Measurements from ENCODE around the gene TP53BP2.
"Not testable (repeated sequence)": the region's sequence is repeated elsewhere in the genome, so short reads cannot be mapped to it uniquely, and the experiment has no call there.

Gene TP53BP2, protein sequence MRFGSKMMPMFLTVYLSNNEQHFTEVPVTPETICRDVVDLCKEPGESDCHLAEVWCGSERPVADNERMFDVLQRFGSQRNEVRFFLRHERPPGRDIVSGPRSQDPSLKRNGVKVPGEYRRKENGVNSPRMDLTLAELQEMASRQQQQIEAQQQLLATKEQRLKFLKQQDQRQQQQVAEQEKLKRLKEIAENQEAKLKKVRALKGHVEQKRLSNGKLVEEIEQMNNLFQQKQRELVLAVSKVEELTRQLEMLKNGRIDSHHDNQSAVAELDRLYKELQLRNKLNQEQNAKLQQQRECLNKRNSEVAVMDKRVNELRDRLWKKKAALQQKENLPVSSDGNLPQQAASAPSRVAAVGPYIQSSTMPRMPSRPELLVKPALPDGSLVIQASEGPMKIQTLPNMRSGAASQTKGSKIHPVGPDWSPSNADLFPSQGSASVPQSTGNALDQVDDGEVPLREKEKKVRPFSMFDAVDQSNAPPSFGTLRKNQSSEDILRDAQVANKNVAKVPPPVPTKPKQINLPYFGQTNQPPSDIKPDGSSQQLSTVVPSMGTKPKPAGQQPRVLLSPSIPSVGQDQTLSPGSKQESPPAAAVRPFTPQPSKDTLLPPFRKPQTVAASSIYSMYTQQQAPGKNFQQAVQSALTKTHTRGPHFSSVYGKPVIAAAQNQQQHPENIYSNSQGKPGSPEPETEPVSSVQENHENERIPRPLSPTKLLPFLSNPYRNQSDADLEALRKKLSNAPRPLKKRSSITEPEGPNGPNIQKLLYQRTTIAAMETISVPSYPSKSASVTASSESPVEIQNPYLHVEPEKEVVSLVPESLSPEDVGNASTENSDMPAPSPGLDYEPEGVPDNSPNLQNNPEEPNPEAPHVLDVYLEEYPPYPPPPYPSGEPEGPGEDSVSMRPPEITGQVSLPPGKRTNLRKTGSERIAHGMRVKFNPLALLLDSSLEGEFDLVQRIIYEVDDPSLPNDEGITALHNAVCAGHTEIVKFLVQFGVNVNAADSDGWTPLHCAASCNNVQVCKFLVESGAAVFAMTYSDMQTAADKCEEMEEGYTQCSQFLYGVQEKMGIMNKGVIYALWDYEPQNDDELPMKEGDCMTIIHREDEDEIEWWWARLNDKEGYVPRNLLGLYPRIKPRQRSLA

DNA sequence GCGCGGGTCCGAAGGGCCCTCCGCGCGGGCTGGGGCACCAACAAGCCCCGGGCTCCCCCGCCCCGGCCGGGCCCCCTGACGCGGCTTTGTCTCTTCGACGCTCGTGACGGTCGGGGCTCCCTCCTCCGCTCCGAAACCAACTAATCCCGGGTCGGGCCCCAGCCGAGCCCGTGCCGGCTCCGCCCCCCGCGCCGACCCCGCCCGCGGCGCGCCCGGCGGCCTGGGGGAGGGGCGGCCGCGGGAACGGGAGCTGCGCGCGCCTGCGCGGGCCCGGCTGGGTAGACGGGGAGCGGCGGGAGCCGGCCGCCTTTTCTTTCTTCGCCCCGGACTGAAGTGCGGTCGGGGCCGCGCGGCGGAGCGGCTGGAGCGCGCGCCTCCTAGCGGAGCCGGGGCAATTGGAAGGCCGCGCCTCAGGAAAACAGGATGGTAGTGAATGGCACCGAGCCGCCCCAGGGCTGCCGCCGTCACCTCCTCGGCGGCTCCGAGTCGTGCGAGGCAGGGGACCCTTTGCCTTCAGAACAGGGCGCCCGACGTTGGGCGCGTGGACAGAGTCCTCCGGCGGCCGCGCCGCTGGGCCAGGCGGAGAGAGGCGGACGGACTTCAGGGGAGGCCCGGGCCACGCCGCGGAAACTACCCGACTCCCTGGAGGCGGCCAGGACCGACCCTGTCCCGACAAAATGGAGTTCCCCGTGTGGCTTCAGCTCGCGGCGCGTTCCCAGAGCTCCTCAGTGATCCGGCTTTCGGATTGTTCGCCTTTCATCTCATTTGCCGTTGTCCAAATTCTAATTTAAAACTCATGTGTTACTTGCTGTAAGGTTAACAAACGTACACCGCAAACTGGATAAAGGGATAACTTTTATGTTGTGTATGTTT lies at the start of gene TP53BP2:
Gene TP53BP2 (minus strand): TSS at position 138 of the 873 bp plus-strand sequence. CDS start 267 bp downstream, outside the sequence.
- DNase-seq (ENCODE audit: low read depth), result peak; percentile 66

DNA sequence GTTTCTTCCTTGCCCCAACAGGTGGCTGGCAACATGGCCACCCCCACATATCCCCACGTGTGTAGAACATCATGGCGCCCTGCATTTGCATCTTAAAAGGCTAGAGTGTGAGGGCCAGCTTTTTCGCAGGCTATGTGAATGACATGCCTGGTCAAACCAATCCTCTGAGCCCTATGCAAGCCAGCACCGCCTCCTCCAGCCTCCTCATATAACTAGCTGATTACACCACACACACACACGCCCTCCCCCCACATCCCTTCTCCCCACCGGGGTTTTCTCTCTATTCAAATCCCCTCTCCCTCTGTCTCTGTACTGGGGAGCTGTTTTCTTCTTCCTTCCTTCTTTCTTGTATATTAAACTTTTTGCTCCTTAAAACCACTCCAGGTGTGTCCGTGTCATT lies 44.7 kb upstream of the TP53BP2 start:
- not testable (repeated sequence) for DNase-seq (ENCODE audit: low read depth)

DNA sequence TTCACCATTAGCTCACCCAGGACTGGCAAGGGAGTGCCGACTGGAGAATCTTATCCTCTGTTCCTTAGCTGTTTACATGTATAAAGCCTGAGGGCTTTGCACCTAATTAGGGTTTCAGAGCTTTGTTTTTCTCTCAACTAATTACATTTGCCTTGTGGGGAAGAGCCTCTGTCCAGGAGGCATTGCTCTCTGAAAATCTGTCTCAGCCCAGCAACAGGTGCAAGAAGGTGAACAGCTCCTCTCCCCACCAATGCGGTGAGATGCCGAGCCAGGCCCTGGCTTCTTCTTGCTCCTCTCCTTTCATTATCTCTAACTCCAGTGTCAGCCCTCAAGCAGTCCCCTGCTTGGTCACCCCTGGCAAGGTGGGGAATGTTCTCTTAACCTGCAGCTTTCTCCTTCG lies 43.6 kb upstream of the TP53BP2 start:
- not testable (repeated sequence) for DNase-seq (ENCODE audit: low read depth)

DNA sequence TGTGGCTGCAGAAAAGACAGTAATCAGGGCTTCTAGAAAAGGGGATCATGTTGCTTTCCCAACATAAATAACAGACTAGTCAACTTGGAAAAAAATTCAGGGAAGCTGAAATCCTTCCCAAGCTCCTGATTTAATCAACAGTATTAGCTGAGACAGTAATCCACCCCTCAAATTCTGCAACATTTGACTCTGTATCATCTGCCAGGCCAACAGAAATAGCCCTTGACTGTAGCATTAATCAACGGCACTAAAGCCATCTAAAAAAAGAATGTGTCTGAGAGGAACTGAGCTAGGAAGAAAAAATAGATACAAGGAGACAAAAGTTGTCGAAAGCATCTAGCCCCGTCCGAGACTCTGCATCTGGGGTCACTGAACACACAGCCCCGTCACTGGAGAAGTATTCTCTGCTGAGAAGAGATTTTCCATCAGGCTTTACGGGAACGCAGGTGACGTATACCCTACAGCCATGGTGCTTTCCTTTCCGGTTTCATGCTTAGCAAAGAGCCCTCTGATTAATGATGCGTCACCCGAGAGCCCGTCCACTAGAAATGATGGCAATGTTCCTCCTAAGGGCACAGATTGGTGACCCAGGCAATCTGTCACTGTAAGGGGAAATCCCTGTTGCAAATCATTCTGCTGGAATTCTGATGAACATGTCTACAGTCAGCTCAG lies 42.1 kb upstream of the TP53BP2 start:
- DNase-seq (ENCODE audit: low read depth), result peak; percentile 99

DNA sequence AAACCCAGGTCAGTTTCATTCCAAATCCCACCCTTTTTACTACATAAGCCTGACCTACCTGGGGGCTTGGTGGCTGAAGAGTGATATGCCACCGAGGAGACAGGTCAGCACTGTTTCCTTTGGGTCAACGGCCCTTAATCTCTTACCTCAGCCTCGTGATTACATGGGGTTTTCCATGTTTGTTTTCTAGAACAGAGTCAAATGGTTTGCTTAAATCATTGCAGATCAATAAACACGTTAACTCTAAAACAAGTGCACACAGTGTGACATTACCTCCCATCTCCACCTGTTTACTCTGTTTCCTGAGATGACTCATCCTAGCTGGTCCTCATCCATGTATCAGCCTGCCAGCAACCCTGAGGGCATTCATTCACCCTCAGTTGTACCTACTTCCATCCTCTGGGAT lies 40.8 kb upstream of the TP53BP2 start:
- DNase-seq (ENCODE audit: low read depth), result no peak

DNA sequence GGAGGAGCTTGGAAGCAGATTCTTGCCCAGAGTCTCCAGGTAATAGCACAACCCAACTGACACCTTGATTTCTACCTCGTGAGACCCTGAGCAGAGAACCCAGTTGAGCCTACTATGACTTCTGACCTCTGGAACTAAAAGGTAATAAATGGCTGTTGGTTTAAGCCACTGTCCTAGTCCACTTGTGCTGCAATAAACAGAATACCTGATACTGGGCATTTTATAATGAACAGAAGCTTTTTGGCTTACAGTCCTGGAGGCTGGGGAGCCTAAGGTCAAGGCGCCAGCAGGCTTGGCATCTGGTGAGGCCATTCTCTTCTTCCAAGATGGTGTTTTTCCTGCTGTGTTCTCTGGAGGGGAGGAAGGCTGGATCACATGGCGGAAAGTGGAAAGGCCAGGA lies 39.9 kb upstream of the TP53BP2 start:
- DNase-seq (ENCODE audit: low read depth), result no peak

DNA sequence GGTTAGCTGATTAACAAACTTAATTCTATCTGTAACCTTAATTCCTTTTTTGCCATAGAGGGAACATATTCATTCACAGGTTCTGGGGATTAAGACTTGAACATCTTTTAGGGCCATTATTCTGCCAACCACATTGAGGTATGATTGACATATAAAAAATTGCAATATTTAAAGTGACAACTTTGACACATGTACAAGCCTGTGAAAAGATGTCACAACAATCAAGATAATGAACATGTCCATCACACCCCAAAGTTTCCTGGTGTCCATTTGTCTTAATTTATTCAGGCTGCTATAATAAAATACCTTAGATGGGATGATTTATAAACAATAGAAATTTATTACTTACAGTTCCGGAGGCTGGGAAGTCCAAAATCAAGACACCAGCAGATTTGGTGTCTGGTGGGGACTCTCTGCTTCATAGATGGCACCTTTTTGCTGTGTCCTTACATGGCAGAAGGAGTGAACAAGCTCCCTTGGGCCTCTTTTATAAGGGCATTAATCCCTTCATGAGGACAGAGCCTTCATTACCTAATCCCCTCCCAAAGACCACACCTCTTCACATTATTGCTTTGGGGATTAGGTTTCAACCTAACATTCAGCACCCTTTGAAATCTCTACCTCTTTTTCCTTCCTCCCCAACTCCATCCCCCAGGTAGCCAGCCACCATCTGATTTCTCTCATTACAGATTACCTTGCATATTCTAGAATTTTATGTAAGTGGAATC lies 33.0 kb upstream of the TP53BP2 start:
- no peak for DNase-seq (ENCODE audit: low read depth)

DNA sequence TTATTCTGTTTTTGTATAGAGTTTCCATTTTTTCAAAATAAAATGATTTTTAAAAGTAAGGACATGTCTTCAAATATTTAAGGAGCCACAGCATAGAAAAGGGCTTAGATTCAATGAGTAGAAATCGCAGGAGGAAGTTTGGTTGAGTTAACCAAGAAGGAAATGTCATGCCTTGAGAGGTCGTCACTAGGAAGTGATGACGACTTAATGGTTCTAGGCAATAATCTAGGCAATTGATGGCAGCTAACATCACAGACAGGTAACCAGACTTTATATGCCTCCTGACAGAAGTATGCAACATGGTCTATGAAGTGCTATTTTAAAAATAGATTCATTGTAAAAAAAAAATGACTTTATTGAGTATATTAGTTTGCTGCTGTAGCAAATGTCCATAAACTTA lies 32.1 kb upstream of the TP53BP2 start:
- no peak for DNase-seq (ENCODE audit: low read depth)

DNA sequence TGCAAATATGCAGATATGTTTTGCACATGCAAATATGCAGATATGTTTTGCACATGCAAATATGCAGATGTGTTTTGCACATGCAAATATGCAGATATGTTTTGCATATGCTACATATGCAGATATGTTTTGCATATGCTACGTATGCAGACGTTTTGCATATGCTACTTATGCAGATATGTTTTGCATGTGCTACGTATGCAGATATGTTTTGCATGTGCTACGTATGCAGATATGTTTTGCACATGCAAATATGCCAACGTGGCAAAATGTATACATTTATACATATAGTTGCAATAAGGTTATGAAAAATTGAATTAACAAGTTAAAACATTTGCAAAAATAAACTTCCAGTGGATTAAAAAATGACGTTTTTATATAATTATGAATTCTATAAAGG lies 30.8 kb upstream of the TP53BP2 start:
- DNase-seq (ENCODE audit: low read depth), result no peak

DNA sequence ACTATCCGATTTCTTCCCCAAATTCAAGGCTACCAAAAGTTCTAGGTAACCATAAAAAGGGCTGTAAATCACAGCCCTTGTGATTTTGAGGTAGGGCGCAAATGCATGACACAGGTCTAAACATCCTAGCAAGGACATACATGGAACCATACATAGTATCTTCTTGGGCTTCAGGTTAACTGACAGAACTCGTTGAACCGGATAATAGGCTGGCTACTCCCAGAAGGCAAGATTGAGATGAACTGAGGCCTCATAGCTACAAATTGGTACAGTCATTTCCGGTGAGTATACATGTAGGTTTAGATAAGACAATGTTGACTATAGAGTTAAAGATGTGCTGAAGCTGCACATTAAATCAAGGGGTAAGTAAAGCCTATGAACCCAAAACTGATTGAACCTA lies 27.3 kb upstream of the TP53BP2 start:
- DNase-seq (ENCODE audit: low read depth), result no peak

DNA sequence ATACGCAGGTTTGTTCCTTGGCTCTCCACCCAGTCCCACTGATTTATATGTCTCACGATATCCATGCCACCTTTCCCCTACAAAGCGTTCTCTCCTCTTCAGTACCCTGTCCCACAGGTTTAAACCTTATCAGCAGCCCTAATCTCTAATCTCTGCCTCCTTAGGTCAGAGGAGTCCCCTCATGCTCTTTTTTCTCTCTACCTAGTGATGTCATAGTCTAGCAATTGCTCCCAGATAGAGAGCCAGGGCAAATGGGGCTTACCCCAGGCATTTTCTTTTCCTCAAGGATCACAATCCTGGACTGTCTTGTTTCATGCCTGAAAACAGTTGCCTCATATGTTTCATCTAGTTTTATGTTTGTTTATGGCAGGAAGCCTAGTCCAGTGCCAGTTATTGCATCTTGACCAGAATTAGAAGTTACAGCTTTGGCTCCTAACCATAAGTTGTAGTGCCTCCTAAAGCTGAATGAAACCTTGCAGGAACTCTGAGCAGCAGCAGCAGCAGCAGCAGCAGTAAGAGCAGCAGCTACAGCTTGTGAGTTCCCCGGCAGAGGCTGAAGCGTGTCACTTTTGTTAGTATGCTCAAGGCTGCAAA lies 26.7 kb upstream of the TP53BP2 start:
- no peak for DNase-seq (ENCODE audit: low read depth)

DNA sequence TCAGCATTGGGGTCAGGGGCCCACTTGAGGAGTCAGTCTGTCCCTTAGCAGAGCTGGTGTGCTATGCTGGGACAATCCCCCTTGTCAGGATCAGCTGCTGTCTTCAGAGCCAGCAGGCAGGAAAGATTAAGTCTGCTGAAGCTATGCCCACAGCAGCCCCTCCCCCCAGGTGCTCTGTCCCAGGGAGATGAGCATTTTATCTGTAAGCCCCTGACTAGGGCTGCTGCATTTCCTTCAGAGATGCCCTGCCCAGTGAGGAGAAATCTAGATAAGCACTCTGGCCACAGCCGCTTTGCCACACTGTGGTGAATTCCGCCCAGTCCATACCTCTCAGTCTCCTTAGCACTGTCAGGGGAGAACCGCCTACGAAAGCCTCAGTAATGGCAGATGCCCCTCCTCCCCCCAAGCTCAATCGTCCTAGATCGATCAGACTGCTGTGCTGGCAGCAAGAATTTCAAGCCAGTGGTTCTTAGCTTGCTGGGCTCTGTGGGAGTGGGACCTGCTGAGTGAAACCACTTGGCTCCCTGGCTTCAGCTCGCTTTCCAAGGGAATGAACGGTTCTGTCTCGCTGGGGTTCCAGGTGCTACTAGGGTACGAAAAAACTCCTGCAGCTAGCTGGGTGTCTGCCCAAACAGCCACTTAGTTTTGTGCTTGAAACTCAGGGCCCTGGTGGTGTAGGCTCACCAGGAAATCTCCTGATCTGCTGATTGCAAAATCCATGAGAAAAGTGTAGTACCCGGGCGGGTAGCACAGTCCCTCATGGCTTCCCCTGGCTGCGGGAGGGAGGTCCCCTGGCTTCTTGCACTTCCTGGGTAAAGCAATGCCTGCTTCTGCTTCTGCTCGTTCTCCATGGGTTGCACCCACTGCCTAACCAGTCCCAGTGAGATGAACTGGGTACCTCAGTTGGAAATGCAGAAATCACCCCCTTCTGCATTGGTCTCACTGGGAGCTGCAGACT lies 25.1 kb upstream of the TP53BP2 start:
- no peak for DNase-seq (ENCODE audit: low read depth)

DNA sequence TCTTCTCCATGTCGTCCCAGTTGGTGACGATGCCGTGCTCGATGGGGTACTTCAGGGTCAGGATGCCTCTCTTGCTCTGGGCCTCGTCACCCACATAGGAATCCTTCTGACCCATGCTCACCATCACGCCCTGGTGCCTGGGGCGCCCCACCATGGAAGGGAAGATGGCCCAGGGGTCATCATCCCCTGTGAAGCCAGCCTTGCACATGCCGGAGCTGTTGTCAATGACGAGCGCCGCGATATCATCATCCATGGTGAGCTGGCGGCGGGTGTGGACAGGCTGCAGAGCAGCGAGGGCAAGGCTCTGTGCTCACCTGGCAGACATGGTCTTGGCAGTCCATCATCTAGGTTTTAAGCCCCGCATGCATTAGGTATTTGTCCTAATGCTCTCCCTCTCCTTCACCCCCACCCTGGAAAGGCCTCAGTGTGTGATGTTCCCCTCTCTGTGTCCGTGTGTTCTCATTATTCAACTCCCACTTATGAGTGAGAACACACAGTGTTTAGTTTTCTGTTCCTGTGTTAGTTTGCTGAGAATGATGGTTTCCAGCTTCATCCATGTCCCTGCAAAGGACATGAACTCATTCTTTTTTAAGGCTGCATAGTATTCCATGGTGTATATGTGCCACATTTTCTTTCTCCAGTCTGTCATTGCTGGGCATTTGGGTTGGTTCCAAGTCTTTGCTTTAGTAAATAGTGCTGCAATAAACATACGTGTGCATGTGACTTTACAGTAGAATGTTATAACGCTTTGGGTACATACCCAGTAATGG lies 19.0 kb upstream of the TP53BP2 start:
- not testable (repeated sequence) for DNase-seq (ENCODE audit: low read depth)

DNA sequence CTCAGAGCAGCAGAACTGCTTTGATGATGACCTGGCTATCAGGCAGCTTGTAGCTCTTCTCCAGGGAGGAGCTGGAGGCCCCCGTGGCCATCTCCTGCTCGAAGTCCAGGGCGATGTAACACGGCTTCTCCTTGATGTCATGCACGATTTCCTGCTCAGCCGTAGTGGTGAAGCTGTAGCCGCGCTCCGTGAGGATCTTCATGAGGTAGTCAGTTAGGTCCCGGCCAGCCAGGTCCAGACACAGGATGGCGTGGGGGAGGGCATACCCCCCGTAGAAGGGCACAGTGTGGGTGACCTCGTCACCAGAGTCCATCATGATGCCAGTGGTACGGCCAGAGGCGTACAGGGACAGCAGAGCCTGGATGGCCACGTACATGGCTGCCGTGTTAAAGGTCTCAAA lies 18.3 kb upstream of the TP53BP2 start:
- no peak for DNase-seq (ENCODE audit: low read depth)

DNA sequence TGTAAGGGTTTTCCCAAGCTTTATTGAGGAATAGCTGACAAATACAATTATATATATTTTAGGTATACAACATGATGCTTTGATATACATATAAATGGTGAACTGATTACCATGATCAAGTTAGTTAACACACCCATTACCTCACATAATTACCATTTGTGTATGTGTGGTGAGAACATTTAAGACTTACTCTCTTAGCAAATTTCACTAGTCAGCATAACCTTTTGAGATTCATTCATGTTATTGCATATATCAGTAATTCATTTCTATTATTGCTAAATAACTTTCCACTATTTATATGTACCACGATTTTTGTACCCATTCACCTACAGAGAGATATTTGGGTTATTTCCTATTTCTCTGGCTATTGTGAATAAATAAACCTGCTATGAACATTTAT lies 16.2 kb upstream of the TP53BP2 start:
- DNase-seq (ENCODE audit: low read depth), result no peak

DNA sequence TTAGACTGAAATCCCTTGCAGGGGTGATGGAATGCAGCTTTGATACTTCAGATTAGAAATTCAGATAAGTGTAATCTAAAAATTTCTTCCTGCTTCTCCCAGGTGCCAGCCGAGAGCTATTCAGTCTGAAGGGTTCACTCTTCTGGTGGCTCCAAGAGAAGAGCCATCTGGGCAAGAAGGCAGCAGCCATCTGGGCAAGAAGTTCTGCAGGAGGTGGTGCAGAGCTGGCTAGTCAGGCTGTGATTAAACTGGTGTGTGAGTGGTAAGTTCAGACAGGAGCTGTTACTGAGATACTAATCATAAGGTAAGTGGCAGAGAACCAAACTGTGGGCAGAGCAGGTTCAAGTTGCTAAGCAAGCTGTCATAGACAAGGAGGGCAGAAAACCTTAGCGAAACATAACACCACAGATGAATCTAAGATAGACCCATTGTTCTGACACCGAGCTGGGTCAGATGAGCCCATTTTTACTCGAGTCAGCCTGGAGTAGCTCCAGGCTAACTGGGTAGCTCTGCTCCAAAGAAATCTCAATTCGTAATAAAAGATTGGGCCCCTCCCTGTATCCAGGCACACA lies 14.4 kb upstream of the TP53BP2 start:
- no peak for DNase-seq (ENCODE audit: low read depth)

DNA sequence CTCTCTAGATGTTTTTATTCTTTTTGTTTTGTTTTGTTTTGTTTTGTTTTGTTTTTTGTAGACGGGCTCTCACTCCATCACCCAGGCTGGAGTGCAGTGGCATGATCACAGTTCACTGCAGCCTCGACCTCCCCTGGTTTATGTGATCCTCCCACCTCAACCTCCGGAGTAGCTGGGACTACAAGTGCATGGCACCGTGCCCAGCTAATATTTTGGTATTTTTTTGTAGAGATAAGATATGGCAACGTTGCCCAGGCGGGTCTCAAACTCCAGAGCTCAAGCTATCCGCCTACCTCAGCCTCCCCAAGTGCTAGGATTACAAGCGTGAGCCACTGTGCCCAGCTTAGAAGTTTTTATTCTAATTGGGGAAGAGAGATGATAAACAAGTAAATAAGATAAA lies 13.3 kb upstream of the TP53BP2 start:
- DNase-seq (ENCODE audit: low read depth), result no peak

DNA sequence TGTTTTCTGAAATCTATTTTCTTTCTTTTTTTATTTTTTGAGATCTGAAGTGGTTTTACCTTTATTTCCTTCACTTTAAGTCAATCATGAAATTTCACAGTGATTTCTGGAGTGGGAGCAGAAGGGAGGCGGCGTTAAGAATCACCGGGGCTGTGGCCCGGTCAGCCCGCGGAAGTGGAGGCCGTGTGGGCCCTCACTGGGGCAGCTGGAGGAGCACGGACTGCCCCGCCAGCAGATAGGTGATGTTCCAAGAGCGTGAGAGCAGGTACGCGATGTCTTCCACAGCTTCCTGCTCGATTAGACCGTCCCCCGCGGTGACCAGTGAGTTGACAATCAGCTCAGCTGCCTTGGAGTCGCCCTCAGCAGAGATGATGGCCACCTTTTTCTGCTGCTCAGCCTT lies 10.6 kb upstream of the TP53BP2 start:
- no peak for DNase-seq (ENCODE audit: low read depth)
